H9 (cell line): ENCODE measurements around the gene ZNF133. TPM values are rescaled to one million over a fixed set of nuclear protein-coding genes. Genes with fewer than 3 reads are reported as not detected.

Experiments
- DNase-seq: peaks from one replicate; pipeline ENCODE4 v3.0.0-alpha.2; 2017
- H2AFZ ChIP-seq: one replicate; pipeline ENCODE4 v1.6.1; 2013; ENCODE audit warnings: mild to moderate bottlenecking, low read length, control low read depth, moderate library complexity
- H2AK5ac ChIP-seq: 2 replicates; pipeline ENCODE4 v1.6.1; 2013; ENCODE audit warnings: low read length, control low read depth, mixed read lengths; ENCODE audit not compliant: insufficient read length
- H2BK120ac ChIP-seq: one replicate; pipeline ENCODE4 v1.6.1; 2013; ENCODE audit warnings: low read depth, mild to moderate bottlenecking, low read length, control low read depth, inconsistent platforms; ENCODE audit not compliant: poor library complexity, severe bottlenecking
- H2BK12ac ChIP-seq: 2 replicates; pipeline ENCODE4 v1.6.1; 2013; ENCODE audit warnings: low read length, control low read depth, mixed read lengths, low read depth; ENCODE audit not compliant: insufficient read length
- H2BK15ac ChIP-seq: 2 replicates; pipeline ENCODE4 v1.6.1; 2013; ENCODE audit warnings: low read depth, low read length, control low read depth
- H2BK20ac ChIP-seq: one replicate; pipeline ENCODE4 v1.6.1; 2013; ENCODE audit warnings: low read depth, mild to moderate bottlenecking, low read length, control low read depth, inconsistent platforms; ENCODE audit not compliant: poor library complexity, severe bottlenecking
- H2BK5ac ChIP-seq: 2 replicates; pipeline ENCODE4 v1.6.1; 2013; ENCODE audit warnings: low read length, control low read depth, mixed read lengths; ENCODE audit not compliant: insufficient read length
- H3K14ac ChIP-seq: 2 replicates; pipeline ENCODE4 v1.6.1; 2013; ENCODE audit warnings: low read length, control low read depth; ENCODE audit not compliant: insufficient read depth
- H3K18ac ChIP-seq: 2 replicates; pipeline ENCODE4 v1.6.1; 2013; ENCODE audit warnings: low read depth, mild to moderate bottlenecking, mixed read lengths, low read length, control low read depth; ENCODE audit not compliant: insufficient read length
- H3K23ac ChIP-seq: 2 replicates; pipeline ENCODE4 v1.6.1; 2013; ENCODE audit warnings: low read length, control low read depth, mixed read lengths, low read depth; ENCODE audit not compliant: insufficient read length
- H3K23me2 ChIP-seq: 2 replicates; pipeline ENCODE4 v1.6.1; 2013; ENCODE audit warnings: low read depth, mild to moderate bottlenecking, mixed read lengths, low read length, control low read depth; ENCODE audit not compliant: insufficient read length, poor library complexity, severe bottlenecking
- H3K27ac ChIP-seq: 2 replicates; pipeline ENCODE4 v1.5.1; 2013; ENCODE audit warnings: low read length, control low read depth, mixed read lengths, low read depth; ENCODE audit not compliant: insufficient read length
- H3K27me3 ChIP-seq: 2 replicates; pipeline ENCODE4 v1.6.1; 2013; ENCODE audit warnings: low read length, control low read depth, inconsistent platforms; ENCODE audit not compliant: insufficient read depth
- H3K4ac ChIP-seq: 2 replicates; pipeline ENCODE4 v1.6.1; 2013; ENCODE audit warnings: low read depth, mild to moderate bottlenecking, control low read depth, inconsistent platforms, low read length, moderate library complexity
- H3K4me1 ChIP-seq: 2 replicates; pipeline ENCODE4 v1.6.1; 2013; ENCODE audit warnings: low read length, control low read depth, inconsistent platforms; ENCODE audit not compliant: insufficient read depth
- H3K4me2 ChIP-seq: 2 replicates; pipeline ENCODE4 v1.6.1; 2013; ENCODE audit warnings: low read length, control low read depth, mixed read lengths; ENCODE audit not compliant: insufficient read length, insufficient read depth
- H3K56ac ChIP-seq: 2 replicates; pipeline ENCODE4 v1.6.1; 2013; ENCODE audit warnings: low read depth, mild to moderate bottlenecking, mixed read lengths, low read length, control low read depth; ENCODE audit not compliant: insufficient read length
- H3K79me1 ChIP-seq: 2 replicates; pipeline ENCODE4 v1.6.1; 2013; ENCODE audit warnings: low read depth, mild to moderate bottlenecking, moderate library complexity, low read length, control low read depth, inconsistent platforms; ENCODE audit not compliant: insufficient read depth, poor library complexity, severe bottlenecking
- H3K79me2 ChIP-seq: 2 replicates; pipeline ENCODE4 v1.6.1; 2013; ENCODE audit warnings: low read length, control low read depth, inconsistent platforms; ENCODE audit not compliant: insufficient read depth
- H3K9ac ChIP-seq: 2 replicates; pipeline ENCODE4 v1.6.1; 2013; ENCODE audit warnings: low read length, control low read depth, mixed read lengths; ENCODE audit not compliant: insufficient read length; ENCODE audit errors: extremely low read depth
- H3K9me3 ChIP-seq: one replicate; pipeline ENCODE4 v1.6.1; 2013; ENCODE audit warnings: low read depth, low read length, inconsistent platforms; ENCODE audit not compliant: control insufficient read depth
- H3T11ph ChIP-seq: one replicate; pipeline ENCODE4 v1.6.1; 2013; ENCODE audit warnings: mild to moderate bottlenecking, low read length, control low read depth, inconsistent platforms
- H4K20me1 ChIP-seq: one replicate; pipeline ENCODE4 v1.6.1; 2013; ENCODE audit not compliant: control insufficient read depth, insufficient read length, insufficient read depth
- H4K5ac ChIP-seq: 2 replicates; pipeline ENCODE4 v1.6.1; 2013; ENCODE audit warnings: low read depth, mild to moderate bottlenecking, mixed read lengths, low read length, control low read depth; ENCODE audit not compliant: insufficient read length
- H4K8ac ChIP-seq: replicated peaks from 2 replicates; pipeline ENCODE4 v1.6.1; 2013; ENCODE audit warnings: low read length, control low read depth, mixed read lengths, low read depth; ENCODE audit not compliant: insufficient read length
- H4K91ac ChIP-seq: 2 replicates; pipeline ENCODE4 v1.6.1; 2013; ENCODE audit warnings: low read depth, mild to moderate bottlenecking, moderate library complexity, mixed read lengths, low read length, control low read depth; ENCODE audit not compliant: insufficient read length
- H3K27ac Mint-ChIP-seq, 3 experiments: 2 replicates in 2 of 3; 3 replicates in 1 of 3; pipeline ENCODE4 v1.8.0; 2020 to 2021; ENCODE audit warnings: mixed read lengths in 3 of 3, mild to moderate bottlenecking in 1 of 3, moderate library complexity in 1 of 3
- H3K27me3 Mint-ChIP-seq: 2 replicates; pipeline ENCODE4 v1.8.0; 2021; ENCODE audit warnings: low read depth, mild to moderate bottlenecking, moderate library complexity, mixed read lengths
- H3K36me3 Mint-ChIP-seq, 3 experiments: 2 replicates in 2 of 3; 3 replicates in 1 of 3; pipeline ENCODE4 v1.8.0; 2020 to 2021; ENCODE audit warnings: low read depth in 3 of 3, mixed read lengths in 3 of 3; ENCODE audit not compliant: insufficient read depth in 1 of 3
- H3K4me1 Mint-ChIP-seq, 2 experiments: 2 replicates each; pipeline ENCODE4 v1.8.0; 2020; ENCODE audit warnings: mixed read lengths in 2 of 2
- H3K4me3 Mint-ChIP-seq, 2 experiments: 2 replicates in 1 of 2; 3 replicates in 1 of 2; pipeline ENCODE4 v1.8.0; 2020 to 2021; ENCODE audit warnings: mild to moderate bottlenecking in 2 of 2, mixed read lengths in 2 of 2, moderate library complexity in 1 of 2
- H3K9me3 Mint-ChIP-seq, 2 experiments: 2 replicates in 1 of 2; 3 replicates in 1 of 2; pipeline ENCODE4 v1.8.0; 2020; ENCODE audit warnings: mild to moderate bottlenecking in 2 of 2, mixed read lengths in 2 of 2, moderate library complexity in 1 of 2
- WGBS: extraction: QIAGEN DNeasy Blood & Tissue Kit; methylation state at CpG from one replicate; pipeline ENCODE4 v1.1.7; 2013; ENCODE audit warnings: missing lambda C conversion rate, low lambda C conversion rate, mixed read lengths; ENCODE audit not compliant: insufficient read length; ENCODE audit errors: extremely low coverage; 5-methylcytosine and 5-hydroxymethylcytosine counted together
- total RNA-seq: library from RNA; stranded (reverse); gene quantifications from 2 replicates; pipeline ENCODE4 v1.2.1, GENCODE V29; 2021
- TF ChIP-seq, protein P1 (sequence below): fragments of 200-600 bp; sonication (generic); conservative IDR thresholded peaks from 3 replicates; pipeline ENCODE4 v1.8.0; 2021; ENCODE audit warnings: antibody characterized with exemption, mild to moderate bottlenecking

Gene ZNF133
- total RNA-seq, 1 experiment from 2014 or later = 11.0 TPM

DNA sequence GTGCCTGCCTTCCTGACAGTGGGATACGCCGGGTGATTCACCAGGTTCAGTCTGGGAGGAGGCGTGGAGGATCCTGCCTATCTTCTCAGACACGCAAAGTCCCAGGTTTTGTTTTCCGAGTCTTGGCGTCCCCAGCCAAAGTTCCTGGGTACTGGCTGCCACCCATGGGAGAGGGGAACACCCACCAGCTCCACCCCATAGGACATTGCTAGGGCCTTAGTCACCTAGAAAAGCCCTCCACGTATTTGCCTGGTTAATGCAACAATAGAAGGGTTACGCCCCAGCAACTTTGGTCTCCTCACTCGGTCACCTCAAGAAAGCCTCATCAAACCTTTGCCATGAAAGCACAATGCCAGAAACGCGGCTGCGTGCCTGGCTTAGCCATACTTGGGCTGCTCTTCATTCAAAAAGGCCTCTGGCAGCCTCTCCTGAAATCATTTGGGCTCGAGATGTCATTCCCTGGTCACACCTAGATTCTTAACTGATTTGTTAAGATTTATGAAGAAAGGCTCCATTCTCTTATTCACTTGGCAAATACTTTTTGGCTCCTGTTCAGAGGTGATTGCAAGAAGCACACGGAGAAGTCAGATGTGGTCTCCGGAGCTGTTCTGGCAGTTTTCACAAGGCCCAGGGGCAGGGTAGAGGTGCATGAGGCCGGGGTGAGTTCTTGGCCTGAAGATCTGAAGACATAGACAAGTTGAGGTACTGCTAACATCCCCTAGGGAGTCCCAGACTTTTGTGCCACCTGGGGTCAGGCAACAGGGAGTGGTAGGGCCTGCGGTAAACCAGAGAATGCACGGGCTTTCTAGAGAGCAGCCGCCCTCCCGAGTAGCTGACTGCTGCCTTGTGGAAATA is 35.5 kb upstream of the ZNF133 start:
- H3K27me3 ChIP-seq = no peaks in the 10 kb centered on the region

More for the DNA sequence above, 35.5 kb upstream of the ZNF133 start:
- Histone ChIP-seq H3K9ac (no peak overlapping the region), H3K14ac (0 out of 2 replicates have a peak overlapping the region, but pooled peaks have one; percentile 24), H3K4ac (no peak overlapping the region), H3K23me2 (no peaks in the 10 kb centered on the region), H2AFZ (no peak overlapping the region), H3K27ac (no peak overlapping the region), H3K4me1 (no peaks in the 10 kb centered on the region), H4K5ac (no peak overlapping the region), H2BK12ac (no peak overlapping the region), H2BK20ac (no peak overlapping the region), H3K79me2 (no peaks in the 10 kb centered on the region), H2AK5ac (no peak overlapping the region), H3K23ac (no peak overlapping the region), H3K18ac (no peak overlapping the region), H3K56ac (no peak overlapping the region), H2BK120ac (no peak overlapping the region), H4K20me1 (no peaks in the 10 kb centered on the region), H3K9me3 (no peaks in the 10 kb centered on the region), H4K8ac (no peak overlapping the region), H4K91ac (no peak overlapping the region), H2BK5ac (no peak overlapping the region), H3K79me1 (no peaks in the 10 kb centered on the region), H2BK15ac (no peak overlapping the region), H3T11ph (no peak overlapping the region), H3K4me2 (no peak overlapping the region)
- H3K4me1 Mint-ChIP-seq = no peaks in the 10 kb centered on the region
- no peak for DNase-seq
- H3K9me3 Mint-ChIP-seq = no peaks in the 10 kb centered on the region
- no peaks in the 10 kb centered on the region for H3K36me3 Mint-ChIP-seq
- TF ChIP-seq, protein P1, sequence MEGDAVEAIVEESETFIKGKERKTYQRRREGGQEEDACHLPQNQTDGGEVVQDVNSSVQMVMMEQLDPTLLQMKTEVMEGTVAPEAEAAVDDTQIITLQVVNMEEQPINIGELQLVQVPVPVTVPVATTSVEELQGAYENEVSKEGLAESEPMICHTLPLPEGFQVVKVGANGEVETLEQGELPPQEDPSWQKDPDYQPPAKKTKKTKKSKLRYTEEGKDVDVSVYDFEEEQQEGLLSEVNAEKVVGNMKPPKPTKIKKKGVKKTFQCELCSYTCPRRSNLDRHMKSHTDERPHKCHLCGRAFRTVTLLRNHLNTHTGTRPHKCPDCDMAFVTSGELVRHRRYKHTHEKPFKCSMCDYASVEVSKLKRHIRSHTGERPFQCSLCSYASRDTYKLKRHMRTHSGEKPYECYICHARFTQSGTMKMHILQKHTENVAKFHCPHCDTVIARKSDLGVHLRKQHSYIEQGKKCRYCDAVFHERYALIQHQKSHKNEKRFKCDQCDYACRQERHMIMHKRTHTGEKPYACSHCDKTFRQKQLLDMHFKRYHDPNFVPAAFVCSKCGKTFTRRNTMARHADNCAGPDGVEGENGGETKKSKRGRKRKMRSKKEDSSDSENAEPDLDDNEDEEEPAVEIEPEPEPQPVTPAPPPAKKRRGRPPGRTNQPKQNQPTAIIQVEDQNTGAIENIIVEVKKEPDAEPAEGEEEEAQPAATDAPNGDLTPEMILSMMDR = no peak
- no peak overlapping the region for H3K27ac Mint-ChIP-seq
- H3K4me3 Mint-ChIP-seq = no peak overlapping the region
- peaks cover 2% of the 10 kb centered on the region; the same call in 1 of the 2 replicates for H3K27me3 Mint-ChIP-seq
- WGBS = no CpG with 5 or more reads among the region's 20 CpGs
